Activated naive CD4-positive, alpha-beta T cell treated with Interleukin-2 at 50 U/mL for 16 hours (primary cell): ENCODE data around the gene PIRT.

Experiments used
- DNase-seq: peaks from one replicate; pipeline ENCODE4 v3.0.0-alpha.2; 2020

Gene PIRT

GRCh38 chr17:10787306-10788045 is 50.4 kb downstream of the PIRT start:
- DNase-seq: no peak

- DNase-seq: no peak
Measured at GRCh38 chr17:10785295-10785694, 52.6 kb downstream of the PIRT start.

- DNase-seq: no peak
Measured at GRCh38 chr17:10779609-10780008, 58.3 kb downstream of the PIRT start.

GRCh38 chr17:10777890-10778289 is 60.0 kb downstream of the PIRT start:
- DNase-seq: no peak

GRCh38 chr17:10777131-10777807 is 60.6 kb downstream of the PIRT start:
- no peak for DNase-seq

- DNase-seq: no peak
Measured at GRCh38 chr17:10776381-10776780, 61.5 kb downstream of the PIRT start.

GRCh38 chr17:10775740-10776356 is 62.0 kb downstream of the PIRT start:
- no peak for DNase-seq

- DNase-seq: no peak
Measured at GRCh38 chr17:10775058-10775457, 62.8 kb downstream of the PIRT start.

GRCh38 chr17:10773391-10773790 is 64.5 kb downstream of the PIRT start:
- no peak for DNase-seq
